Testis (tissue), 3 donors: ENCODE results near the gene ATP5F1D. TPM values are rescaled to one million over a fixed set of nuclear protein-coding genes. Genes with fewer than 3 reads are reported as not detected.

Experiments
- DNase-seq: peaks from one replicate; pipeline ENCODE4 v3.0.0-alpha.2; 2019
- H3K27ac ChIP-seq, 2 donors: fragments of 200-600 bp; sonication (generic); one replicate each; pipeline ENCODE4 v1.5.1; 2019
- H3K27me3 ChIP-seq: fragments of 200-600 bp; sonication (generic); one replicate; pipeline ENCODE4 v1.5.1; 2019
- H3K36me3 ChIP-seq: fragments of 200-600 bp; sonication (generic); one replicate; pipeline ENCODE4 v1.5.1; 2017; ENCODE audit warnings: low read depth; ENCODE audit errors: missing control alignments
- H3K4me1 ChIP-seq: fragments of 200-600 bp; sonication (generic); one replicate; pipeline ENCODE4 v1.5.1; 2019
- H3K4me3 ChIP-seq, 2 donors: fragments of 200-600 bp; sonication (generic); one replicate each; pipeline ENCODE4 v1.5.1; 2017 to 2019
- H3K9me3 ChIP-seq: fragments of 200-600 bp; sonication (generic); one replicate; pipeline ENCODE4 v1.5.1; 2017
- CTCF ChIP-seq, 3 experiments: fragments of 450-650 bp in 2 of 3; fragments of 200-600 bp in 1 of 3; sonication (generic) in 1 of 3; IDR thresholded peaks; one replicate each; pipeline ENCODE4 v1.5.1; 2016 to 2019; ENCODE audit warnings: antibody characterized with exemption in 3 of 3, mild to moderate bottlenecking in 2 of 3, moderate library complexity in 1 of 3
- POLR2A ChIP-seq: fragments of 450-650 bp; IDR thresholded peaks from one replicate; pipeline ENCODE4 v1.6.1; 2017; ENCODE audit warnings: antibody characterized with exemption, mild to moderate bottlenecking, moderate library complexity
- WGBS, 2 donors: methylation state at CpG; one replicate each; pipeline ENCODE4 v1.1.5; 2018; 5-methylcytosine and 5-hydroxymethylcytosine counted together
- intact Hi-C: fragments of 100-400 bp; cut with DNase I; formaldehyde crosslinking; loops from one replicate; pipeline ENCODE4 v1.15.1; 2023; ENCODE audit warnings: low total_unique reads
- polyA plus RNA-seq: library from polyadenylated mRNA; stranded (reverse); fragments of 350-450 nt; fragmentation: Illumina TruSeq; extraction: RNeasy Lipid Tissue Mini Kit (QIAGEN cat#74804); gene quantifications from one replicate; pipeline ENCODE4 v1.2.3, GENCODE V29; 2014; ENCODE audit warnings: low read depth, low replicate concordance; ENCODE audit not compliant: insufficient read depth
- total RNA-seq, 2 donors: library from RNA; depleted of rRNA; stranded (reverse); fragments of >200 nt; gene quantifications; one replicate each; pipeline ENCODE4 v1.2.3, GENCODE V29; 2016

Gene ATP5F1D
- total and polyA plus RNA-seq, 3 donors from 2014 or later: 94.5 to 166 (median 104) TPM

GRCh38 chr19:1230783-1231489 is 10.6 kb upstream of the ATP5F1D start:
- Histone ChIP-seq H3K36me3 (no peaks in the 10 kb centered on the region), H3K4me3 (no peak overlapping the region), H3K27me3 (no peaks in the 10 kb centered on the region), H3K9me3 (no peaks in the 10 kb centered on the region), H3K27ac (no peak overlapping the region), H3K4me1 (peaks cover 18% of the 10 kb centered on the region)
- no peak for DNase-seq
- intact Hi-C loops: no loop called here
- TF ChIP-seq CTCF (IDR thresholded peaks at IDR 0.05) (no peak), POLR2A (no peak)
- 62 to 83% methylated on average over 29 to 38 of the region's 38 CpGs for WGBS, 2 donors

- WGBS, 2 donors: 79 to 89% methylated on average over 5 to 15 of the region's 15 CpGs
- Histone ChIP-seq H3K36me3 (no peaks in the 10 kb centered on the region), H3K27ac (peak overlapping the region in 1 of 2 donors; percentile 39), H3K27me3 (no peaks in the 10 kb centered on the region), H3K4me3 (no peak overlapping the region), H3K9me3 (no peaks in the 10 kb centered on the region), H3K4me1 (peaks cover 20% of the 10 kb centered on the region)
- no peak for DNase-seq
- no peak for TF ChIP-seq POLR2A
- no peak for TF ChIP-seq CTCF (IDR thresholded peaks at IDR 0.05)
- intact Hi-C loops: no loop called here
These were observed 9.6 kb upstream of the ATP5F1D start for GRCh38 chr19:1231729-1232637.

DNA sequence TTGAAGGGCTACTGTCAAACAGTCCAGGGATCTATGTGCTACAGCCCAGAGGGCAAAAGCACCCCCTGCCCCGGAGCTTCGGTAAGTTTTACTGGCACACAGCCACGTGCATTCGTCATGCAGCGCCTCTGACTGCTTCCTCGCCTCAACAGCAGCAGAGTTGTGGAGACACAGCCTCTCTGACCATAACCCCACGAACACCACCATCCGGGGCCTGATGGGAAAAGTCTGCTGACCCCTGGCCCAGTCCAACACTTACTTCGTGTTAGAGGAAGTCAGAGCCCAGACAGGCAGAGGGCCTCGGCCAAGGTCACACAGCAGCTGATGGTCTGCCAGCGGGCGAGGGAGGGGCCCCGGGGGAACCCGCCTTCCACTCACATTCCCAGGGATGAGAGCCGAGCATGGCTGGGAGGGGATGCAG is 8.9 kb upstream of the ATP5F1D start:
- peaks cover 24% of the 10 kb centered on the region for H3K4me1 ChIP-seq
- H3K27ac ChIP-seq: peak overlapping the region in 1 of 2 donors; percentile 39
- no peaks in the 10 kb centered on the region for H3K9me3 ChIP-seq
- intact Hi-C loops: no loop called here
- H3K4me3 ChIP-seq: no peak overlapping the region
- H3K36me3 ChIP-seq: no peaks in the 10 kb centered on the region
- 24 to 55% methylated on average over 4 to 15 of the region's 15 CpGs for WGBS, 2 donors
- peak; percentile 77 for DNase-seq
- no peaks in the 10 kb centered on the region for H3K27me3 ChIP-seq
- TF ChIP-seq CTCF (IDR thresholded peaks at IDR 0.05) (no peak), POLR2A (no peak)

- no peaks in the 10 kb centered on the region for H3K36me3 ChIP-seq
- H3K27me3 ChIP-seq: no peaks in the 10 kb centered on the region
- intact Hi-C loops: no loop called here
- H3K4me3 ChIP-seq: no peak overlapping the region
- no peak for DNase-seq
- 49 to 62% methylated on average over 3 to 24 of the region's 24 CpGs for WGBS, 2 donors
- H3K27ac ChIP-seq: no peak overlapping the region
- peaks cover 27% of the 10 kb centered on the region for H3K4me1 ChIP-seq
- TF ChIP-seq POLR2A: no peak
- no peak for TF ChIP-seq CTCF (IDR thresholded peaks at IDR 0.05)
- no peaks in the 10 kb centered on the region for H3K9me3 ChIP-seq
These were observed 8.4 kb upstream of the ATP5F1D start for GRCh38 chr19:1233115-1233667.
